Subcutaneous abdominal adipose tissue (tissue), 5 donors: Measurements from ENCODE around the gene PHAF1.

ENCODE experiments used
- H3K27ac ChIP-seq: one replicate; pipeline ENCODE4 v1.7.0; 2013; ENCODE audit warnings: low read depth, mild to moderate bottlenecking, inconsistent platforms, low read length, moderate library complexity
- H3K27me3 ChIP-seq, 5 donors: one replicate each; pipeline ENCODE4 v1.7.0; 2013; ENCODE audit warnings: low read length in 5 of 5, inconsistent platforms in 1 of 5; ENCODE audit not compliant: control insufficient read depth in 5 of 5, insufficient read depth in 4 of 5
- H3K36me3 ChIP-seq, 5 donors: one replicate each; pipeline ENCODE4 v1.7.0; 2013; ENCODE audit warnings: low read length in 5 of 5; ENCODE audit not compliant: control insufficient read depth in 5 of 5, insufficient read depth in 5 of 5
- H3K4me1 ChIP-seq, 5 donors: one replicate each; pipeline ENCODE4 v1.7.0; 2013; ENCODE audit warnings: low read length in 5 of 5, mild to moderate bottlenecking in 3 of 5, moderate library complexity in 1 of 5; ENCODE audit not compliant: control insufficient read depth in 5 of 5, insufficient read depth in 5 of 5
- H3K4me3 ChIP-seq, 5 donors: one replicate each; pipeline ENCODE4 v1.7.0; 2013; ENCODE audit warnings: low read length in 5 of 5, low read depth in 1 of 5
- H3K9ac ChIP-seq, 5 donors: one replicate each; pipeline ENCODE4 v1.7.0; 2013; ENCODE audit warnings: low read length in 5 of 5, mild to moderate bottlenecking in 4 of 5, moderate library complexity in 3 of 5
- H3K9me3 ChIP-seq, 5 donors: one replicate each; pipeline ENCODE4 v1.7.0; 2013; ENCODE audit warnings: low read length in 5 of 5; ENCODE audit not compliant: control insufficient read depth in 5 of 5
- donor health status: healthy.
- donor health status: healthy.
- donor health status: healthy.
- donor health status: healthy.
- donor health status: healthy.

Gene PHAF1

GRCh38 chr16:67104061-67104460 lies 5.7 kb upstream of the PHAF1 start:
- Histone ChIP-seq H3K27ac (no peak overlapping the region), H3K27me3 (no peaks in the 10 kb centered on the region), H3K9me3 (no peaks in the 10 kb centered on the region), H3K9ac (no peak overlapping the region), H3K36me3 (peaks cover 0 to 9% (median 5%) of the 10 kb centered on the region in 5 donors), H3K4me3 (no peak overlapping the region), H3K4me1 (peaks cover 0 to 19% (median 16%) of the 10 kb centered on the region in 5 donors)

- Histone ChIP-seq H3K4me1 (peaks cover 0 to 25% (median 21%) of the 10 kb centered on the region in 5 donors), H3K4me3 (no peak overlapping the region), H3K27ac (peak overlapping the region; percentile 3)
Measured at GRCh38 chr16:67104845-67105244, 4.9 kb upstream of the PHAF1 start.

GRCh38 chr16:67105246-67105645 lies 4.5 kb upstream of the PHAF1 start:
- H3K27ac ChIP-seq = peak overlapping the region; percentile 3
- no peak overlapping the region for H3K9ac ChIP-seq
- H3K4me1 ChIP-seq = peaks cover 0 to 27% (median 24%) of the 10 kb centered on the region in 5 donors
- H3K36me3 ChIP-seq = peaks cover 0 to 2% (median 0%) of the 10 kb centered on the region in 5 donors
- H3K9me3 ChIP-seq = no peaks in the 10 kb centered on the region
- no peaks in the 10 kb centered on the region for H3K27me3 ChIP-seq
- H3K4me3 ChIP-seq = no peak overlapping the region

More at GRCh38 chr16:67104845-67105244, 4.9 kb upstream of the PHAF1 start:
- Histone ChIP-seq H3K27me3 (no peaks in the 10 kb centered on the region), H3K36me3 (peaks cover 0 to 5% (median 1%) of the 10 kb centered on the region in 5 donors), H3K9me3 (no peaks in the 10 kb centered on the region), H3K9ac (no peak overlapping the region)

GRCh38 chr16:67105881-67106280 lies 3.9 kb upstream of the PHAF1 start:
- H3K4me3 ChIP-seq = no peak overlapping the region

GRCh38 chr16:67108489-67108888 lies 1.3 kb upstream of the PHAF1 start:
- peaks cover 0 to 9% (median 2%) of the 10 kb centered on the region in 5 donors for H3K36me3 ChIP-seq
- no peaks in the 10 kb centered on the region for H3K27me3 ChIP-seq
- no peaks in the 10 kb centered on the region for H3K9me3 ChIP-seq
- peaks cover 0 to 52% (median 37%) of the 10 kb centered on the region in 5 donors for H3K4me1 ChIP-seq
- H3K4me3 ChIP-seq = no peak overlapping the region
- H3K27ac ChIP-seq = no peak overlapping the region
- H3K9ac ChIP-seq = no peak overlapping the region

More at GRCh38 chr16:67105881-67106280, 3.9 kb upstream of the PHAF1 start:
- H3K9me3 ChIP-seq = no peaks in the 10 kb centered on the region
- peaks cover 0 to 34% (median 30%) of the 10 kb centered on the region in 5 donors for H3K4me1 ChIP-seq
- H3K9ac ChIP-seq = peak overlapping the region in 1 of 5 donors; percentile 9
- no peak overlapping the region for H3K27ac ChIP-seq
- no peaks in the 10 kb centered on the region for H3K27me3 ChIP-seq
- no peaks in the 10 kb centered on the region for H3K36me3 ChIP-seq

- peak overlapping the region; percentile 83 to 98 (median 95) for H3K4me3 ChIP-seq
- peak overlapping the region in 4 of 5 donors; percentile 89 to 98 (median 94) for H3K9ac ChIP-seq
- H3K27ac ChIP-seq = peak overlapping the region; percentile 83
- H3K36me3 ChIP-seq = peaks cover 0 to 9% (median 2%) of the 10 kb centered on the region in 5 donors
- H3K27me3 ChIP-seq = no peaks in the 10 kb centered on the region
- peaks cover 0 to 51% (median 36%) of the 10 kb centered on the region in 5 donors for H3K4me1 ChIP-seq
- H3K9me3 ChIP-seq = no peaks in the 10 kb centered on the region
Measured at GRCh38 chr16:67108931-67109406, 772 bp upstream of the PHAF1 start.

- no peak overlapping the region for H3K4me3 ChIP-seq
- peak overlapping the region in 2 of 5 donors; percentile 20 to 52 for H3K9ac ChIP-seq
- no peak overlapping the region for H3K27ac ChIP-seq
- no peaks in the 10 kb centered on the region for H3K9me3 ChIP-seq
- H3K36me3 ChIP-seq = peaks cover 0 to 9% (median 3%) of the 10 kb centered on the region in 5 donors
- peaks cover 0 to 42% (median 26%) of the 10 kb centered on the region in 5 donors for H3K4me1 ChIP-seq
- H3K27me3 ChIP-seq = no peaks in the 10 kb centered on the region
Measured at GRCh38 chr16:67111951-67112444, 2.3 kb downstream of the PHAF1 start.

GRCh38 chr16:67112591-67113399 lies 3.1 kb downstream of the PHAF1 start:
- Histone ChIP-seq H3K36me3 (peaks cover 0 to 9% (median 3%) of the 10 kb centered on the region in 5 donors), H3K9me3 (no peaks in the 10 kb centered on the region), H3K4me3 (no peak overlapping the region), H3K27me3 (no peaks in the 10 kb centered on the region), H3K27ac (no peak overlapping the region), H3K4me1 (peaks cover 0 to 42% (median 26%) of the 10 kb centered on the region in 5 donors), H3K9ac (peak overlapping the region in 1 of 5 donors; percentile 52)

- H3K27ac ChIP-seq = no peak overlapping the region
- no peak overlapping the region for H3K4me3 ChIP-seq
- no peaks in the 10 kb centered on the region for H3K9me3 ChIP-seq
- H3K9ac ChIP-seq = peak overlapping the region in 1 of 5 donors; percentile 16
- peaks cover 0 to 33% (median 19%) of the 10 kb centered on the region in 5 donors for H3K4me1 ChIP-seq
- peaks cover 0 to 11% (median 3%) of the 10 kb centered on the region in 5 donors for H3K36me3 ChIP-seq
- no peaks in the 10 kb centered on the region for H3K27me3 ChIP-seq
Measured at GRCh38 chr16:67114793-67115192, 5.1 kb downstream of the PHAF1 start.

- Histone ChIP-seq H3K9me3 (no peaks in the 10 kb centered on the region), H3K4me1 (peaks cover 0 to 27% (median 12%) of the 10 kb centered on the region in 5 donors), H3K36me3 (peaks cover 7 to 19% (median 12%) of the 10 kb centered on the region in 5 donors), H3K27me3 (no peaks in the 10 kb centered on the region), H3K27ac (no peak overlapping the region), H3K9ac (peak overlapping the region in 1 of 5 donors; percentile 16), H3K4me3 (no peak overlapping the region)
Measured at GRCh38 chr16:67115639-67116038, 5.9 kb downstream of the PHAF1 start.
